Memory B cell (primary cell): ENCODE results near the gene GABRQ.

Source experiments
- ATAC-seq: fragments of 150-1000 bp; cut with Tn5 transposase; 2 replicates; pipeline ENCODE4 v1.10.0; 2021; ENCODE audit warnings: low read depth, mild to moderate bottlenecking, moderate library complexity
- DNase-seq, 2 donors: peaks; one replicate each; pipeline ENCODE4 v3.0.0; 2022; ENCODE audit warnings: low spot score in 2 of 2
- H3K27ac Mint-ChIP-seq: one replicate; pipeline ENCODE4 v1.8.0; 2022; ENCODE audit warnings: mild to moderate bottlenecking, moderate library complexity, mixed read lengths
- H3K27me3 Mint-ChIP-seq: one replicate; pipeline ENCODE4 v1.8.0; 2022; ENCODE audit warnings: mixed read lengths
- H3K36me3 Mint-ChIP-seq: one replicate; pipeline ENCODE4 v1.8.0; 2022; ENCODE audit warnings: mild to moderate bottlenecking, mixed read lengths
- H3K4me1 Mint-ChIP-seq: one replicate; pipeline ENCODE4 v1.8.0; 2022; ENCODE audit warnings: mixed read lengths
- H3K4me3 Mint-ChIP-seq: one replicate; pipeline ENCODE4 v1.8.0; 2022; ENCODE audit warnings: mild to moderate bottlenecking, moderate library complexity, mixed read lengths
- H3K9me3 Mint-ChIP-seq: one replicate; pipeline ENCODE4 v1.8.0; 2022; ENCODE audit warnings: mixed read lengths

The GABRQ gene

GRCh38 chrX:152637649-152638442 is at the start of gene GABRQ:
GABRQ (plus strand) TSS chrX:152637895; CDS start chrX:152638203, 308 bp downstream.
- Mint-ChIP-seq H3K36me3 (no peaks in the 10 kb centered on the region), H3K4me1 (no peaks in the 10 kb centered on the region), H3K27ac (no peak within 1 kb of the TSS), H3K9me3 (no peaks in the 10 kb centered on the region), H3K27me3 (peaks cover 6% of the 10 kb centered on the region), H3K4me3 (no peak within 1 kb of the TSS)
- DNase-seq (no peak), ATAC-seq (no peak)

GRCh38 chrX:152588206-152588605 is 49.5 kb upstream of the GABRQ start:
- H3K27me3 Mint-ChIP-seq, result no peaks in the 10 kb centered on the region
- DNase-seq (no peak), ATAC-seq (no peak)
- peaks cover under 1% of the 10 kb centered on the region for H3K9me3 Mint-ChIP-seq
- no peaks in the 10 kb centered on the region for H3K36me3 Mint-ChIP-seq
- no peaks in the 10 kb centered on the region for H3K4me1 Mint-ChIP-seq
- H3K4me3 Mint-ChIP-seq, result no peak overlapping the region
- no peak overlapping the region for H3K27ac Mint-ChIP-seq

GRCh38 chrX:152600853-152601633 is 36.7 kb upstream of the GABRQ start:
- no peak overlapping the region for H3K4me3 Mint-ChIP-seq
- no peak overlapping the region for H3K27ac Mint-ChIP-seq
- DNase-seq (no peak), ATAC-seq (no peak)
- H3K36me3 Mint-ChIP-seq, result no peaks in the 10 kb centered on the region
- no peaks in the 10 kb centered on the region for H3K4me1 Mint-ChIP-seq
- H3K9me3 Mint-ChIP-seq, result no peaks in the 10 kb centered on the region
- peaks cover 2% of the 10 kb centered on the region for H3K27me3 Mint-ChIP-seq

GRCh38 chrX:152601848-152602616 is 35.7 kb upstream of the GABRQ start:
- Mint-ChIP-seq H3K27me3 (no peaks in the 10 kb centered on the region), H3K4me3 (no peak overlapping the region), H3K9me3 (no peaks in the 10 kb centered on the region), H3K27ac (no peak overlapping the region), H3K4me1 (no peaks in the 10 kb centered on the region), H3K36me3 (no peaks in the 10 kb centered on the region)
- ATAC-seq (no peak), DNase-seq (no peak)

GRCh38 chrX:152614791-152615190 is 22.9 kb upstream of the GABRQ start:
- DNase-seq, result no peak
- no peaks in the 10 kb centered on the region for H3K36me3 Mint-ChIP-seq
- H3K9me3 Mint-ChIP-seq, result no peaks in the 10 kb centered on the region
- no peak overlapping the region for H3K27ac Mint-ChIP-seq
- no peak for ATAC-seq
- no peaks in the 10 kb centered on the region for H3K4me1 Mint-ChIP-seq
- H3K4me3 Mint-ChIP-seq, result no peak overlapping the region
- H3K27me3 Mint-ChIP-seq, result peaks cover 11% of the 10 kb centered on the region

GRCh38 chrX:152619897-152620296 is 17.8 kb upstream of the GABRQ start:
- Mint-ChIP-seq H3K27me3 (peaks cover 8% of the 10 kb centered on the region), H3K4me3 (no peak overlapping the region), H3K9me3 (no peaks in the 10 kb centered on the region), H3K36me3 (no peaks in the 10 kb centered on the region), H3K4me1 (no peaks in the 10 kb centered on the region), H3K27ac (no peak overlapping the region)
- ATAC-seq (no peak), DNase-seq (no peak)

GRCh38 chrX:152632445-152633097 is 5.1 kb upstream of the GABRQ start:
- DNase-seq (peak; percentile 2 to 30), ATAC-seq (no peak)
- Mint-ChIP-seq H3K4me1 (no peaks in the 10 kb centered on the region), H3K36me3 (no peaks in the 10 kb centered on the region), H3K27me3 (peaks cover 6% of the 10 kb centered on the region), H3K27ac (no peak overlapping the region), H3K9me3 (no peaks in the 10 kb centered on the region), H3K4me3 (no peak overlapping the region)

GRCh38 chrX:152635941-152636340 is 1.8 kb upstream of the GABRQ start:
- no peak overlapping the region for H3K27ac Mint-ChIP-seq
- no peaks in the 10 kb centered on the region for H3K9me3 Mint-ChIP-seq
- DNase-seq (no peak), ATAC-seq (no peak)
- H3K4me3 Mint-ChIP-seq, result no peak overlapping the region
- H3K27me3 Mint-ChIP-seq, result peaks cover 7% of the 10 kb centered on the region
- no peaks in the 10 kb centered on the region for H3K4me1 Mint-ChIP-seq
- H3K36me3 Mint-ChIP-seq, result no peaks in the 10 kb centered on the region

- Mint-ChIP-seq H3K4me1 (no peaks in the 10 kb centered on the region), H3K9me3 (no peaks in the 10 kb centered on the region)
Measured at GRCh38 chrX:152638443-152638904, 779 bp downstream of the GABRQ start.

GRCh38 chrX:152639426-152639825 is 1.7 kb downstream of the GABRQ start:
- no peaks in the 10 kb centered on the region for H3K4me1 Mint-ChIP-seq
- no peak overlapping the region for H3K4me3 Mint-ChIP-seq
- DNase-seq, result no peak
- H3K9me3 Mint-ChIP-seq, result no peaks in the 10 kb centered on the region
- peaks cover 6% of the 10 kb centered on the region for H3K27me3 Mint-ChIP-seq
- no peak overlapping the region for H3K27ac Mint-ChIP-seq
- ATAC-seq, result no peak
- no peaks in the 10 kb centered on the region for H3K36me3 Mint-ChIP-seq

More at GRCh38 chrX:152638443-152638904, 779 bp downstream of the GABRQ start:
- ATAC-seq (no peak), DNase-seq (no peak)
- Mint-ChIP-seq H3K4me3 (no peak overlapping the region), H3K27me3 (peaks cover 6% of the 10 kb centered on the region), H3K36me3 (no peaks in the 10 kb centered on the region), H3K27ac (no peak overlapping the region)

GRCh38 chrX:152640034-152640818 is 2.5 kb downstream of the GABRQ start:
- Mint-ChIP-seq H3K27me3 (peaks cover 6% of the 10 kb centered on the region), H3K9me3 (no peaks in the 10 kb centered on the region), H3K36me3 (no peaks in the 10 kb centered on the region), H3K27ac (no peak overlapping the region), H3K4me3 (no peak overlapping the region), H3K4me1 (no peaks in the 10 kb centered on the region)
- no peak for DNase-seq
- no peak for ATAC-seq

GRCh38 chrX:152641256-152641875 is 3.7 kb downstream of the GABRQ start:
- Mint-ChIP-seq H3K27ac (no peak overlapping the region), H3K9me3 (no peaks in the 10 kb centered on the region), H3K4me3 (no peak overlapping the region), H3K36me3 (no peaks in the 10 kb centered on the region), H3K4me1 (no peaks in the 10 kb centered on the region), H3K27me3 (peaks cover 4% of the 10 kb centered on the region)
- DNase-seq, result no peak
- ATAC-seq, result no peak

- no peaks in the 10 kb centered on the region for H3K4me1 Mint-ChIP-seq
- H3K4me3 Mint-ChIP-seq, result no peak overlapping the region
- H3K9me3 Mint-ChIP-seq, result no peaks in the 10 kb centered on the region
- H3K27me3 Mint-ChIP-seq, result peaks cover 4% of the 10 kb centered on the region
- no peak overlapping the region for H3K27ac Mint-ChIP-seq
- DNase-seq (no peak), ATAC-seq (no peak)
- H3K36me3 Mint-ChIP-seq, result no peaks in the 10 kb centered on the region
Measured at GRCh38 chrX:152641996-152642395, 4.3 kb downstream of the GABRQ start.
